Dermis microvascular lymphatic vessel endothelial cell (primary cell): ENCODE results near the gene GARS1. TPM values are rescaled to one million over a fixed set of nuclear protein-coding genes. Genes with fewer than 3 reads are reported as not detected.
"Not testable (repeated sequence)": the region's sequence is repeated elsewhere in the genome, so short reads cannot be mapped to it uniquely, and the experiment has no call there.

Experiments
- DNase-seq, 2 donors: peaks; one replicate each; pipeline versions ENCODE4 v3.0.0 to v3.0.0-alpha.2; 2010; ENCODE audit warnings: low read depth in 2 of 2
- total RNA-seq: library from RNA; depleted of rRNA; stranded (reverse); fragments of >200 nt; gene quantifications from 2 replicates; pipeline ENCODE4 v1.2.1, GENCODE V29; 2014

The GARS1 gene
- total RNA-seq, 1 donor from 2014 or later, result 68.9 TPM

DNA sequence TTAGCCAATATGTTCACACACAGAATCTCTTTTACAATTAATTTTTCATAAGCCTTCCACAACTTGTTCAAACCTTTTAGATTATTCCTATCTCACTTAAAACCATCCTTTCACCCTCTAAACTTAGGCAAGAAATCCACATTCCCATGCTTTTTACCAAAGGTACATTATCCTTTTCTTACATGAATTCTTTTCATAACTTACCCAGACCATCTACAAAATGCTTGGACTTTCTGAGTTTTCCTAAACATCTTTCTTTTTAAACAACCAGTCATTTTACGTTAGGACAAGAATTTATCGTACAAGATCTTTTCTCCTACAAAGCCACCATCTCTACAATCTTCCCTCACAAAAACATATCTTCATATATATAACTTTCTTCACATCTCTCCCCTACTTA is 18.8 kb upstream of the GARS1 start:
- DNase-seq, result no peak

- no peak for DNase-seq
Observed at GRCh38 chr7:30583181-30583580, 11.5 kb upstream of the GARS1 start.

DNA sequence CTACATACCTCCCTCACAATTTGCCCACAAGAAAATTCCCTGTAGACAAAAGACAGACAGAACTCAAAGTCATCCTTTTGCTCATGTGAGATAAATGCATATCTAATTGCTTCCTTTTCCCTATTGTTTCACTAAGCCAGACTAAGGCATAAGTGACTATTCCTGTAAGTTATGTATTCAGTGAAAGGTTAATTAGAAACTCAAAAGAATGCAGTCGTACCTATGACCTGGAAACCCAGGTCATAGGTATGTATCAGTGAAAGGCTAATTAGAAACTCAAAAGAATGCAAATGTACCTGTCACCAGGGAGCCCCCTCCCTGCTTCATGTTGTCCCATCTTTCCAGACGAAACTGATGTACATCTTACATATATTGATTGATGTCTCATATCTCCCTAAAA is 10.3 kb upstream of the GARS1 start:
- DNase-seq, result no peak

DNA sequence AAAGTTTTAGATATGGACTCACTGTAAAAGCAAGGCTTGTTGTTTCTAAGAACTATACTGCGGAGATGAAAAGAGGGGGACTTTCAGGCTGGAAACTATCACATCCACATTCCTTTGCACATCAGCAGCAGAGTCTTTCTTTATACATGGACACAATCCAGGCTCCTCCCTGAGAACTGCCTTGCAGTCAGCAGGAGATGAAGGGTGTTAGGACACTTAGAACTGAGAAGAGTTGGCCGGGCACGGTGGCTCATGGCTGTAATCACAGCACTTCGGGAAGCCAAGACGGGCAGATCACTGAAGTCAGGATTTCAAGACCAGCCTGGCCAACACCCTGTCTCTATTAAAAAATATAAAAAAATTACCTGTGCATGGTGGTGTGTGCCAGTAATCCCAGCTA is 9.7 kb upstream of the GARS1 start:
- DNase-seq, result no peak

DNA sequence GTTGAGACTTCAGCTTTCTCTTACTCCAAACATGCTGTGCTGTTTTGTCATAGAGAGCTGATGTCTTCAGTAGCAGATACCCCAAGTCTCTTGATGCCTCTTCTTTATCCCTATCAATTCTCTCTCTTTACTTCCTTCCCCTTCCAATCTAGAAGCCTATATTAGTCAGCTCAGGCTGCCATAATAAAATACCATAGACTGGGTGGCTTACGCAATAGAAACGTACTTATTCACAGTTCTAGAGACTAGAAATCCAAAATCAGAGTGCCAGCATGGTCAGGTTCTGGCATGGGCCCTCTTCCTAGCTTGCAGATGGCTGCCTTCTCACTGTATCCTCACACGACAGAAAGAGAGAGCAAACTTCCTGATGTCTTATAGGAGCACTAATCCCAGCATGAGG is 9.0 kb upstream of the GARS1 start:
- DNase-seq, result no peak

GRCh38 chr7:30587547-30587946 is 7.1 kb upstream of the GARS1 start:
- not testable (repeated sequence) for DNase-seq

DNA sequence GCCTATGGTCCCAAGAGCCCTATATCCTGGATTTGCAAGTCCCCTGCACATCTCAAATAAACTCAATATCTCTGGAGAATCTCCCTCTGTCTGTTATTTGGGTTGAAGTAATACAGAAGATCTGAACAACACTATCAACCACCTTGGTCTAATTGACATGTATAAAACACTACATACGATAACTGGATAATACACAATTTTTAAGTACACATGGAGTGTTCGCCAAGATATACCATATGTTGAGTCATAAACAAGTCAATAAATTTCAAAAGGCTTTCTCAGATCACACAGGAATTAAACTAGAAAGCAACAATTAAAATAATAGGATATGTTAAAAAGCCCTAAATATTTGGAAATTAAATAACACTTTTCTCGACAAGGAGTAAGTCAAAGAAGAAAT is 5.6 kb upstream of the GARS1 start:
- DNase-seq, result no peak

DNA sequence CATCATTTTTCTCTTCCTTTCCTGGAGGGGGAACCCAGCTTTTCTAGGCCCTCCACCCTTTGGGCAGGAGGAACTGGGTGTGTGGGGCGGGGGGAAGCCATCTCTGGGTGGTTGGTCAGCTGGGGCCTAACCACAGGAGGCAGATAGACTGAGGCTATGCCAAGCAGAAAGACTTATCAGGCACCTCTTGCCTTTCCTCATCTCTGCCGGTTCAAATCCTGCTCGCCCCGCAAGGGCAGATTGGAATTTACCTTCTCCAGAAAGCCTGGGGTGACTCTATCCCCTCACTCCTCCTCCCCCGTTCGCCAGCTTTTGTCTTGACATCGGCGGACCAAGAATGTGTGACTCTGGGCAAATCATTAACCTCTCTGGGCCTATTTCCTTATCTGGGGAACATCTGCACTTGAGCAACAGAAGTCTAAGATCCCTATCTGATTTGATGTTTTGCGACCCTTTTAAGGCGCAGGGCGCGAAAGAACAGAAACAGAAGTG is 584 bp upstream of the GARS1 start:
- peak in 1 of 2 donors; percentile 41 for DNase-seq

- peak in 1 of 2 donors; percentile 26 for DNase-seq
Observed at GRCh38 chr7:30595436-30596013, 847 bp downstream of the GARS1 start.

- DNase-seq, result peak in 1 of 2 donors; percentile 64
Observed at GRCh38 chr7:30596014-30596641, 1.4 kb downstream of the GARS1 start.

DNA sequence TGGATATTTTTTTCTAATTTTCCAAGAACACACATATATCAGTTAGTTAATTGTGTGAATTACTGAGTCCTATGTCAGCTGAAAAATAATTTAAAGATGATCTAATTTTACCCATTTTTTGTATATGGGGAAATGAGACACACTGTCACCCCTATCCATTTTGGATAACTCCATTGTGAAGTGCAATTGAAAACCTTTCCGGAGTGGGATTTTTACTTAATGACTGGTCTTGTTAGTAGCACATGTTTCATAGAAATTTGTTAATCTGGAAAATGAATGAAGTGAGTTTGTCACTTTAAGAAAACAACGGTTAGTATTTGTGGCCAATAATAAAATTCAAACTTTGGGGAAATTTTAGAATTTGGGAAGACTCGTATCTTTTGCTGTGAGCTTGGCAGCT is 2.0 kb downstream of the GARS1 start:
- DNase-seq, result peak in 1 of 2 donors; percentile 40

- no peak for DNase-seq
Observed at GRCh38 chr7:30598121-30598876, 3.6 kb downstream of the GARS1 start.

DNA sequence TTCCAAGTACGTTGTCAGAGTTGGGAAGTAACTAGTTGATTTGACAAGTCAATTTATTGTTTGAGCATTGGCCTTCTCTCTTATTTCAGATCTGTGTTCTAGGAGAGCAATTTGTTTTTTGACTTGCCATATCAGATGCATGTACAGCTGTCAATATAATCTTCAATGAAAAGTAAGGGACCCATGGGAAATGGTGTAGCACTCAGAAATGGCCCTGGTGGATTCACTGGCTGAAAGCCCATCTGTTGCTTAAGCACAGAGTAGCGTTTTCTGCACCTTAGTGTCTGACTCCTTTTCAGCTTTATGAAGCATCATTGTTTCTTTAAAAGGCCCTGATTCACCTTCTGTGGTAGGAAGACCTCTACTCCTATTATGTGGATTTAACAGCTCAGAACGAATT is 10.2 kb downstream of the GARS1 start:
- DNase-seq, result no peak

- no peak for DNase-seq
Observed at GRCh38 chr7:30605832-30606231, 11.2 kb downstream of the GARS1 start.

DNA sequence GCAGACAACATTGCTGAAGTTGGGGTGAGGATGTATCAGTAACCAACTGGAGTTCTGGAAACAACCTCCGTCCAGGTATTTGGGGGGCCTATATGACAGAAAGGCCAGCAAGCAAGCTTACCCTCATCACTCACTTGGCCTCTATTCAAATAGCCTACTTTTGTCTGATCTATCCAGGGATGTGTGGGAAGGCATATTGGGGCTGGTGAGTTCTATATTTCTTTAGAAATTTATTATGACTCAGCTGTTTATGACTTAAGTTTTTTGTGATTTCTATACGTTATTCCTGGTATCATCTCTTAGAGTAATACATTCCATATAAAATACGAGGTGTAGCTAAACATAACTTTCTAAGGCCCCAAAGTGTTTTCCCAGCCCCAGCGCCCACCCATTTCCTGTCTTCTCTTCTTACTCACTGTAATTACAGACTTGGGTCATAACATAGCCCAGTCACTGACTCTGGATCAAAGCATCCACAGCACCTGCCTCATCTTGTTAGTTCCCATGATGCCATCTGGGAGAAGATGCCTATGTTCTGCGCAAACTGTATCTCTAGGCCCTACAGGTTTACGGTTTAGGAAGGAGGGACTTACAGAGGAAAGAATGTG is 18.1 kb downstream of the GARS1 start:
- DNase-seq, result peak in 1 of 2 donors; percentile 46

GRCh38 chr7:30613366-30614325 is 19.0 kb downstream of the GARS1 start:
- DNase-seq, result peak in 1 of 2 donors; percentile 64

DNA sequence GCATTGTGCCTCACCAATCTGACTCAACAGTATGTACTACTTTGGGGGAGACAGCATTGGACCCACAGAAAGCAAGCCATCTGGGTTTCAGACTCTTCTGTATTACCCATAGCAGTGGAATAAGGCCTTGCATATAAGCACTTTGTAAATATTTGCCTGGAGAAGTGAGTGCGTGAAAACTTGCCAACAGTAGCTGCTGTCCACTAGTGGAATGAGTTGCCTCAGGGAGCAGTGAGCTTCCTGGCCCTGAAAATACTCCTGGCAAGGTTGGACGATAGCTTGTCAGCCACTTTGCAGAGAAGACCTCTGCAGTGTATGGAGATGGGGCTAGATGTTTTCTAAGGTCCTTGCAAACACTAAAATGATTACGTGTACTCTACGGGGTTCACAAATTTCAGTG is 21.6 kb downstream of the GARS1 start:
- DNase-seq, result no peak

DNA sequence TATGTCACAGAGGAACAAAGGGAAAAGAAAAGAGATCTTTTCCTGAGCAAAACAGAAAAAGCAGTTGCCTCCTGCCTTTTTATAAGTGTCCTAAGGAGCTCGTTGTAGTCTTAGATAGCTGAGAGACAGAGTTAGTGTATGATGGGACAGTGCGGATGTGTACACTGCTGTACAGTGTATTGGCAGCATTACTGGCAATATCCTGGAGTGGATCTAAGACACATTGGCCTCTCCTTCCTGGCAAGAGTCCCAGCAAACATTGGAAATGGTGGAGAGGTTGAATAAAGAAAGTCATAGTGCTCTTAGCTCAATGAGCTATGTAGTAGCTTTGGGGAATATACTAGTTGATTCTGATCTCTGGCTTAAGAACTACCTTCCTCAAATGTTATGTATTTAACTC is 22.7 kb downstream of the GARS1 start:
- no peak for DNase-seq

DNA sequence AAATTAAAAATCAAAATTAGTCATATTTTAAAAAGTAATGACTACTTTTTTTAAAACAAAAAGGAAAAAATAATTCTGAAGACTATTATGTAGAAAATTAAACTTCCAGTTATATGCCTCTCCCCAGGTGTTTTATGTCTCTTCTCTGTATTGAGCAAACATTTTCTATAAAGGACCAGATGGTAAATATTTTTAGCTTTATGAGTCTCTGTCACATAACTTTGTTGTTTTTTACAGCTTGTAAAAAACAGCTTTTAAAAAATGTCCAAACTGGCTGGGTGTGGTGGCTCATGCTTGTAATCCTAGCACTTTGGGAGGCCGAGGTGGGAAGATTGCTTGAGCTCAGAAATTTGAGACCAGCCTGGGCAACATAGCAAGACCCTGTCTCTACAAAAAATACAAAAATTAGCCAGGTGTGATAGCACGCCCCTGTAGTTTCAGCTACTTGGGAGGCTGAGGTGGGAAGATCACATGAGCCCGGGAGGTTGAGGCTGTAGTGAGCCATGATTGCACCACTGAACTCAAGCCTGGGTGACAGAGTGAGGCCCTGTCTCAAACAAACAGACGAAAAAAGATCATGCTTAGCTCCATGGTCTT is 23.5 kb downstream of the GARS1 start:
- no peak for DNase-seq

GRCh38 chr7:30618961-30619360 is 24.3 kb downstream of the GARS1 start:
- DNase-seq, result no peak

DNA sequence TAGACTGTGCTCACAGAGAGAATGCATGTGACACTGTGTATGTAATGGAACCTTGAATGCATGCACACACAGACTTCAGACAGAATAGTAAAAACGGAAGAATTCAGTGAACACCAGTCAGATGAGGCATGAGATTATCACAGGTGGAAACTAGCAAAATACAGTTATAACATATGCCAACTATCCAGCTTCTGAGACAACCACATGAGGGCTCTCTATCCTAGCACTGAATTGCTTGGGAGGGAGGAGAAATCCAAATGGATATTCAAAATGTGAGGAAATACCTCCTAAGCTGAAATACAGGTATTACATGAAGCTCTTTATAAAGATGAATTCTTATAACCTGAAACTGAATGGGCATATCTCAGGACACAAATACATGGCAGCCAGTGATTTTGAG is 30.6 kb downstream of the GARS1 start:
- DNase-seq, result no peak
